HG03066 (cell line): ENCODE results near the gene RASSF5.
A peak's percentile ranks its signal among the peaks of the same experiment; 100 is the strongest.

ENCODE experiments used
- ATAC-seq: cut with Tn5 transposase; IDR thresholded peaks from one replicate; pipeline ENCODE4 v1.9.1; 2021; ENCODE audit warnings: low read depth; ENCODE audit not compliant: unreplicated experiment

RASSF5 gene, protein sequence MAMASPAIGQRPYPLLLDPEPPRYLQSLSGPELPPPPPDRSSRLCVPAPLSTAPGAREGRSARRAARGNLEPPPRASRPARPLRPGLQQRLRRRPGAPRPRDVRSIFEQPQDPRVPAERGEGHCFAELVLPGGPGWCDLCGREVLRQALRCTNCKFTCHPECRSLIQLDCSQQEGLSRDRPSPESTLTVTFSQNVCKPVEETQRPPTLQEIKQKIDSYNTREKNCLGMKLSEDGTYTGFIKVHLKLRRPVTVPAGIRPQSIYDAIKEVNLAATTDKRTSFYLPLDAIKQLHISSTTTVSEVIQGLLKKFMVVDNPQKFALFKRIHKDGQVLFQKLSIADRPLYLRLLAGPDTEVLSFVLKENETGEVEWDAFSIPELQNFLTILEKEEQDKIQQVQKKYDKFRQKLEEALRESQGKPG

DNA sequence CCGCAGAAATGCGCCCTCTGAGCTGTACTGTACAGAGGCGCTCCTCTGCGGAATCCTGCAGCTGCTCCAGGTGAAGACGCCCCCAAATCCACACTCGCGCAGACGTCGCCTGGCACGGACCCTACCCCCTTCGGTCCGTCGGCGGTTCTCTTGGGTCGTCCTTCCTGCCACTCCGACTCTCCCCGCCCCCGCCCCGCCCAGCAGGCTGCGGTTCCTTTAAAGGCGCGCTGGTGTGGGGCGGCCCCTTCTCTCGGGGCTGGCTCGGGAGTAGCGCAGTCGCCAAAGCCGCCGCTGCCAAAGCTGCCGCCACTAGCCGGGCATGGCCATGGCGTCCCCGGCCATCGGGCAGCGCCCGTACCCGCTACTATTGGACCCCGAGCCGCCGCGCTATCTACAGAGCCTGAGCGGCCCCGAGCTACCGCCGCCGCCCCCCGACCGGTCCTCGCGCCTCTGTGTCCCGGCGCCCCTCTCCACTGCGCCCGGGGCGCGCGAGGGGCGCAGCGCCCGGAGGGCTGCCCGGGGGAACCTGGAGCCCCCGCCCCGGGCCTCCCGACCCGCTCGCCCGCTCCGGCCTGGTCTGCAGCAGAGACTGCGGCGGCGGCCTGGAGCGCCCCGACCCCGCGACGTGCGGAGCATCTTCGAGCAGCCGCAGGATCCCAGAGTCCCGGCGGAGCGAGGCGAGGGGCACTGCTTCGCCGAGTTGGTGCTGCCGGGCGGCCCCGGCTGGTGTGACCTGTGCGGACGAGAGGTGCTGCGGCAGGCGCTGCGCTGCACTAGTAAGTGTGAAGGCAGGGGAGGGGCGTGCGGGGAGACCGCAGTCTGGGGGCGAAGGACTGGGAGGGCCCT is at the start of gene RASSF5:
RASSF5 (plus strand) TSS at position 248 of the 846 bp plus-strand sequence; CDS start at position 320, 72 bp downstream.
- ATAC-seq: peak; percentile 54

- ATAC-seq: no peak
These were observed 47.6 kb upstream of the RASSF5 start for GRCh38 chr1:206459703-206460102.

- no peak for ATAC-seq
These were observed 46.4 kb upstream of the RASSF5 start for GRCh38 chr1:206460836-206461426.

- ATAC-seq: no peak
These were observed 45.5 kb upstream of the RASSF5 start for GRCh38 chr1:206461602-206462455.

DNA sequence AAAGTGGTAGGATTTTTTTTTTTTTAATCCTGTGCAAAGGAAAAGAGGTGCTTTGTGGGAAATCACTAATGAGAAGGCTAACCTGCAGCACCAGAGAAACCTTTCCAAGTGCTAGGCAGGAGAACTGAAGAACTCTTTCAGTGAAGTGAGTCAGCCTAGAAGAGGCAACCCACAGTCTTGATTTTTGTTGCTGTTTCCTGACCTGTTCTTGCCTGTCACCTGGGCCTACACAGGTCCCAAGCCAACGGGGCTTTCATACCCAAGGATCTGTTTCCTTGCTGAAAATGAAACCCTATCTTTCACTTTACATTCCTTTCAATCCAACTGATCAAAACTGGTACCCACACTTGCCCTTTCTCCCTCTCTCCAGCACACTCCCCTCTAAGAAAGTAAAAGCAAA is 44.2 kb upstream of the RASSF5 start:
- no peak for ATAC-seq

DNA sequence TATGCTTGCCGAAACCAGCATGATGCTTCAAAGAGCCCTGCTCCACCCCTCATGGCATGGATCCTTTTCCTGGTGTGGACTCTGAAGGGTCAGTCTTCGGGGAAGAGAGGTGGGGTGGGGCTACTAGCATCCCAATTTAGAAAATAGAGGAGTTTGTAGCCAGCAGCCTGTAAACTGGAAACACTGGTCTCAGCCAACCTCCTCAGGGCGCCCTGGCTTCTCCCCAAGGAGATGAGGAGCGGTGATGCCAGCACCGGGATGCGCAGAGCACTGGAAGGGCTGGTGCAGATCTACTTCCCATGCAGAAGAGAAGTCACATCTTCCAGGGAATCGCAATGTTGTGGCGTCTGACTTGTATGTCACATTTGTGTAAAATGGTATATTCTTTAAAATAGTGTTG is 43.4 kb upstream of the RASSF5 start:
- no peak for ATAC-seq

- ATAC-seq: no peak
These were observed 42.8 kb upstream of the RASSF5 start for GRCh38 chr1:206464456-206464964.

GRCh38 chr1:206465951-206466350 is 41.4 kb upstream of the RASSF5 start:
- no peak for ATAC-seq

- ATAC-seq: no peak
These were observed 40.3 kb upstream of the RASSF5 start for GRCh38 chr1:206466840-206467649.

DNA sequence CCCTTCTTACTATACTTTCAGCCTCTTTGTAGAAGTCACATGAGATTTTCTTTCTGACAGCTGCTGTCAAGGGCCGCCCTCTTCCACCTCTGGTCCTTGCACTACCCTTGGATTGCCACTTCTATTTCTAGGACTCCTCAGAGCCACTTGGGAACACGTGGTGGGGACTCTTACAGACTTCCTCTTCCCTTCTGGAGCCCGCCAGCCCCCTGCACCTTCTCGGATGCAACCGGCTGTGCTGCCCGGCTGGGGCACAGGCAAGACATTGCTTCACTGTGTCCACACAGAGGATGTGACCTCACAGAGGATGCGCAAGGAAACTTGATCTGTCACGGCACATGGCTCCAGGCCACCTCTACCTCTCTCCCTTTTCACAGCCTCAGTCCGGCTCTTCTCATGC is 39.4 kb upstream of the RASSF5 start:
- no peak for ATAC-seq

- ATAC-seq: no peak
These were observed 38.8 kb upstream of the RASSF5 start for GRCh38 chr1:206468571-206468970.

DNA sequence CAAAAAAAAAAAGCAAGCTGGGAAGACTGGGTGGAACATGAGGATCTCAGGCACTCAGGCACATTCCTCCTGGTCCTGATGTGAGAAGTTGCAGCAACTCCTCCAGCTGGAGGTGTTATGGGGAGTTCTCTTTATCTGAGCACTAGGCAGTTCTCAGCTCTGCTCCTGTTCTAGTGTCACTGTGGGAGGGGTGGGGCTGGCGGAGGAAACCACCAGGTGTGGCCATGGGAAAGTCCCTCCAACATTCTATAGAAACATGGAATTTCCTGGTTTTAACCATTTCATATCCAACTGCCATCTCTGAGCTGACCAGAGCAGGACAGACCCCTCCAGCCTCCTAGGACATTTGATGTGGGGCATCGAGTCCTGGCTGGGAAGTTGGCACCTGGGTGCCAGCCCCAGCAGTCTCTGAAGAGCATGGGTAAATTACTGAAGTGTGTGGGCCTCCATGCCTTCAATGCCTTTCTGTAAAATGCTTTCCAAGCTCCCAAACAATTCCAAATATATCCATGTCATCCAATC is 37.9 kb upstream of the RASSF5 start:
- no peak for ATAC-seq

DNA sequence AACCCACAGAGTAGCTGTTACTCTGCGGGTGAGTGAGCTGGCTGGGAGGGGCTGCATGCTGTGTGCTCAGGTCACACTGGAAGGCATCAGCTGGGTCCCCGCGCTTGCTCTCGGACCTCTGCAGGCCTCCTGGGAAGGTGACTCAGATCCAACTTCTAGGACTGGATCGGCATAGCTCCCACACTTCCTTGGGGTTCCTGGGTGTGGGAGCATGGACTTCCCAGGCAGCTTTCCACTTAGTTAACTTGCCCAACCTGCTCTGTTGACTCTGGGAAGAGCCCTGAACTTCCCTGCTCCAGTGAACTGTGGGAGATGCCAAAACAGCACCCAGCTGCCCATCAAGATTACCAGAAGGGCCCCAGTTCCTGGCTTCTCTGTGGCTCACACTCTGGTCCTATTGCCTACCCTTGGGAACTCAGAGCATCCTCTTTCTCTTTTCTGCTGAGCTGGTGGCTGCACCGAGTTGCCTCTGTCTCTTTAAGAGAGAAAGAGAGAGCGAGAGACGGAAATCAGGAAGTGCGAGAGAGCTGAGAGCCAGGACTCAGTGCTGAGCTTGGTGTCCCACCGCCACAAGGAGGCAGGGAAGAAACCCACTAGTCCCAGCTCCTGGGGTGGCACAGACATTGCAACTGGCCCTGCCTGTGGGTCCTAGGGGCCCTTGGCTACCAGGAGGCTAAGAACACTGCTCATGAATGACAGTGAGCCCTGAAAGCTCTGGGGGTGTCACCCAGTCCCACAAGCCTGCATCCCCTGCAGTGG is 37.2 kb upstream of the RASSF5 start, which contains the start of gene IKBKE:
IKBKE (plus strand) TSS at position 544 of the 759 bp plus-strand sequence. CDS start 2,752 bp downstream, outside the sequence.
- peak; percentile 51 for ATAC-seq

DNA sequence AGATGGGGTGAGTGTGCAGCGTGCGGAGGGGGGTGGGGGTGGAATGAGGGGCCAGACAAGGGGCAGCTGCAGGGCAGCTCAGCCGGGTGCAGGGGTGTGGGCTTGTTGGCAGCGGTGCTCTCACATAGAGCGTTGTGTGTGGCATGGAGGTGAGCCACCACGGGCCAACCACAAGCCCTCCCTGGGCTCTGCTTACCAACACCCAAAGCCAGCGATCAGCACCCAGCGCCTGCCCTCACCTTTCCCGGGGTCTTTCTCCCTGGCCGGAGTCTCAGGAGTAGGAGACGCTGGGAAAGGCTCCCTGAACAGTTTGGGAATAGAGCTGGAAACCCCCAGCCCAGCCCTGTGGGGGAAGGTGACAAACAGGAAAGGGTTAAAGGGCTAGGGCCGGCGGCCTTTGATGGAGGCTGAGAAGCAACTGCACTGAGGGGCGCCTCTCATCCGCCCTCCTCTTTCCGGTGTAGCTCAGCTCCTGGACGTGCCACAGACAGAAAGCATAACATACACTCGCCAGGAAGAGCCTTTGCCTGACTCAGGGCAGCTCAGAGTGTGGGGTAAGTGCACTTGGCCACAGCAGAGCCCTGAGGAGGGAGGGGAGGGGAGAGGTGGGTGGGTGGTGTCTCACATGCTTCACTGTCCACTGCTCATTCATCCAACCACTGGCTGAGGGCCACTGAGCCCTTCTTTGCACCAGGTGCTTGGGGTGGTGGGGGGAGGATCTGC is 36.5 kb upstream of the RASSF5 start:
- ATAC-seq: peak; percentile 25

- ATAC-seq: peak; percentile 17
These were observed 35.9 kb upstream of the RASSF5 start for GRCh38 chr1:206471415-206471801.

DNA sequence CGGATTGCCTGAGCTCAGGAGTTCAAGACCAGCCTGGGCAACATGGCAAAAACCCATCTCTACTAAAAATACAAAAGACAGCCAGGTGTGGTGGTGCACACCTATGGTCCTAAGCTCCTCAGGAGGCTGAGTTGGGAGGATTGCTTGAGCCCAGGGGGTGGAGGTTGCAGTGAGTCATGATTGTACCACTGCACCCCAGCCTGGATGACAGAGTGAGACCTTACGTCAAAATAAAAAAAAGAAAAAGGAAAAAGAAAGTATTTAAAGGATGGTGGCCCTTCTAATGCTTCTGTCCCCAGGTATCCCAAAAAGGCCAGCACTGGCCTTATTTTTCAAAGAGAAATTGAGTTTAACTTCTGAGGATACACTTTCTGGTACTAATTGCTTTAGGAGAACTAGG is 35.3 kb upstream of the RASSF5 start:
- ATAC-seq: no peak

- no peak for ATAC-seq
These were observed 34.9 kb upstream of the RASSF5 start for GRCh38 chr1:206472454-206472853.

DNA sequence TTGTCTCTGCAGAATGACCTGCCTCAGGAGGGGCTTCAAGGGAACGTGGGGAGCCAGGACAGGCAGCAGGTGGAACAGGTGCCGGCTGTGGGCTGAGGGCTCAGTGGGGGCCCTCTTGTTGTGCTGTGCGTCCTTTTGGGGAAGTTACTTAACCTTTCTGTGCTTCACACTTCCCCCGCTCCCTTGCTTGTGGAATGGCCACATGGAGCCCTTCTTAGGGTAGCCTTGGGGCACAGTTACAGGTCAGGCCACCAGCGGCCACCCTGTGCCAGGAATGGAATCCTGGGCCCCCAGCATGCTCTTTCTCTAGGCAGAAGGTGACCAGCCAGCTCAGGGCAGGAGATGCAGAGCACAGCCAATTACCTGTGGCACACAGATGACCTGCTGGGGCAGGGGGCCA is 34.4 kb upstream of the RASSF5 start:
- ATAC-seq: no peak
